ENCODE results near the gene ALDH3B2.
A peak's percentile ranks its signal among the peaks of the same experiment; 100 is the strongest.

ALDH3B2 gene

GRCh38 chr11:67666676-67667489 lies 7.5 kb downstream of the ALDH3B2 start:
- no peak for TF ChIP-seq CTCF (conservative IDR thresholded peaks at IDR 0.05)
- H3K27ac ChIP-seq = peak overlapping the region; percentile 63; the same call in 1 of the 2 replicates

- no peak for TF ChIP-seq CTCF (conservative IDR thresholded peaks at IDR 0.05)
- peak overlapping the region; percentile 63 for H3K27ac ChIP-seq
Observed at GRCh38 chr11:67666303-67666645, 8.1 kb downstream of the ALDH3B2 start.

GRCh38 chr11:67665541-67666302 lies 8.7 kb downstream of the ALDH3B2 start:
- TF ChIP-seq CTCF (conservative IDR thresholded peaks at IDR 0.05) = peak; percentile 97
- peak overlapping the region; percentile 63 for H3K27ac ChIP-seq

GRCh38 chr11:67664696-67665540 lies 9.5 kb downstream of the ALDH3B2 start:
- TF ChIP-seq CTCF (conservative IDR thresholded peaks at IDR 0.05) = no peak

GRCh38 chr11:67664213-67664585 lies 10.2 kb downstream of the ALDH3B2 start:
- no peak overlapping the region for H3K27ac ChIP-seq
- no peak for TF ChIP-seq CTCF (conservative IDR thresholded peaks at IDR 0.05)

More at GRCh38 chr11:67664696-67665540, 9.5 kb downstream of the ALDH3B2 start:
- H3K27ac ChIP-seq = peak overlapping the region; percentile 63; the same call in 1 of the 2 replicates

- TF ChIP-seq CTCF (conservative IDR thresholded peaks at IDR 0.05) = no peak
- H3K27ac ChIP-seq = no peak overlapping the region
Observed at GRCh38 chr11:67663532-67664212, 10.8 kb downstream of the ALDH3B2 start.

Data from VCaP (cell line).